ENCODE data around the gene DUOX2.
"Not testable (repeated sequence)": the region's sequence is repeated elsewhere in the genome, so short reads cannot be mapped to it uniquely, and the experiment has no call there.

The DUOX2 gene

GRCh38 chr15:45111390-45112142, 2.4 kb downstream of the DUOX2 start:
- no peak for DNase-seq (ENCODE audit: low read depth, low spot score)
- no peaks in the 10 kb centered on the region for H3K9me3 ChIP-seq (ENCODE audit: insufficient read depth, low read length)
- H3K9ac ChIP-seq (ENCODE audit: insufficient read length, low read depth): no peak overlapping the region
- no peak overlapping the region for H3K4me3 ChIP-seq (ENCODE audit: insufficient read length, low read depth)
- H3K4me1 ChIP-seq (ENCODE audit: insufficient read depth, insufficient read length): peaks cover 3% of the 10 kb centered on the region
- H3K27me3 ChIP-seq (ENCODE audit: insufficient read depth, insufficient read length): peaks cover 66% of the 10 kb centered on the region
- no peaks in the 10 kb centered on the region for H3K36me3 ChIP-seq (ENCODE audit: insufficient read depth, insufficient read length, low read length)
- no peak for TF ChIP-seq ZNF274 (IDR thresholded peaks at IDR 0.05; ENCODE audit: low read depth, low read length)
- no peak for TF ChIP-seq YY1 (IDR thresholded peaks at IDR 0.05; ENCODE audit: insufficient read depth, insufficient read length)
- TF ChIP-seq SUZ12 (IDR thresholded peaks at IDR 0.05; ENCODE audit: extremely low read depth, insufficient read depth, insufficient read length): no peak

- Histone ChIP-seq H3K36me3 (ENCODE audit: insufficient read depth, insufficient read length, low read length) (no peaks in the 10 kb centered on the region), H3K27me3 (ENCODE audit: insufficient read depth, insufficient read length) (peaks cover 54% of the 10 kb centered on the region), H3K9me3 (ENCODE audit: insufficient read depth, low read length) (no peaks in the 10 kb centered on the region), H3K4me3 (ENCODE audit: insufficient read length, low read depth) (no peak overlapping the region), H3K4me1 (ENCODE audit: insufficient read depth, insufficient read length) (peaks cover 3% of the 10 kb centered on the region), H3K9ac (ENCODE audit: insufficient read length, low read depth) (no peak overlapping the region)
- TF ChIP-seq YY1 (IDR thresholded peaks at IDR 0.05; ENCODE audit: insufficient read depth, insufficient read length): no peak
- no peak for TF ChIP-seq SUZ12 (IDR thresholded peaks at IDR 0.05; ENCODE audit: extremely low read depth, insufficient read depth, insufficient read length)
- TF ChIP-seq ZNF274 (IDR thresholded peaks at IDR 0.05; ENCODE audit: low read depth, low read length): no peak
- DNase-seq (ENCODE audit: low read depth, low spot score): no peak
Measured at GRCh38 chr15:45110256-45110820, 3.6 kb downstream of the DUOX2 start.

GRCh38 chr15:45107941-45108630, 5.9 kb downstream of the DUOX2 start:
- TF ChIP-seq SUZ12 (IDR thresholded peaks at IDR 0.05; ENCODE audit: extremely low read depth, insufficient read depth, insufficient read length) (no peak), ZNF274 (IDR thresholded peaks at IDR 0.05; ENCODE audit: low read depth, low read length) (no peak), YY1 (IDR thresholded peaks at IDR 0.05; ENCODE audit: insufficient read depth, insufficient read length) (no peak)
- Histone ChIP-seq H3K9me3 (ENCODE audit: insufficient read depth, low read length) (no peaks in the 10 kb centered on the region), H3K27me3 (ENCODE audit: insufficient read depth, insufficient read length) (peaks cover 31% of the 10 kb centered on the region), H3K4me3 (ENCODE audit: insufficient read length, low read depth) (no peak overlapping the region), H3K36me3 (ENCODE audit: insufficient read depth, insufficient read length, low read length) (no peaks in the 10 kb centered on the region), H3K4me1 (ENCODE audit: insufficient read depth, insufficient read length) (no peaks in the 10 kb centered on the region), H3K9ac (ENCODE audit: insufficient read length, low read depth) (no peak overlapping the region)
- DNase-seq (ENCODE audit: low read depth, low spot score): no peak

GRCh38 chr15:45106002-45106790, 7.8 kb downstream of the DUOX2 start:
- no peak for TF ChIP-seq ZNF274 (IDR thresholded peaks at IDR 0.05; ENCODE audit: low read depth, low read length)
- TF ChIP-seq SUZ12 (IDR thresholded peaks at IDR 0.05; ENCODE audit: extremely low read depth, insufficient read depth, insufficient read length): no peak
- H3K9me3 ChIP-seq (ENCODE audit: insufficient read depth, low read length): no peaks in the 10 kb centered on the region
- no peak overlapping the region for H3K9ac ChIP-seq (ENCODE audit: insufficient read length, low read depth)
- peaks cover 12% of the 10 kb centered on the region for H3K27me3 ChIP-seq (ENCODE audit: insufficient read depth, insufficient read length)
- no peak for DNase-seq (ENCODE audit: low read depth, low spot score)
- no peak overlapping the region for H3K4me3 ChIP-seq (ENCODE audit: insufficient read length, low read depth)
- H3K4me1 ChIP-seq (ENCODE audit: insufficient read depth, insufficient read length): peaks cover 5% of the 10 kb centered on the region
- H3K36me3 ChIP-seq (ENCODE audit: insufficient read depth, insufficient read length, low read length): no peaks in the 10 kb centered on the region

GRCh38 chr15:45105586-45105985, 8.4 kb downstream of the DUOX2 start:
- peaks cover 5% of the 10 kb centered on the region for H3K4me1 ChIP-seq (ENCODE audit: insufficient read depth, insufficient read length)
- H3K9me3 ChIP-seq (ENCODE audit: insufficient read depth, low read length): no peaks in the 10 kb centered on the region
- peaks cover 10% of the 10 kb centered on the region for H3K27me3 ChIP-seq (ENCODE audit: insufficient read depth, insufficient read length)
- no peak for TF ChIP-seq YY1 (IDR thresholded peaks at IDR 0.05; ENCODE audit: insufficient read depth, insufficient read length)
- no peak overlapping the region for H3K9ac ChIP-seq (ENCODE audit: insufficient read length, low read depth)
- DNase-seq (ENCODE audit: low read depth, low spot score): no peak
- H3K4me3 ChIP-seq (ENCODE audit: insufficient read length, low read depth): no peak overlapping the region
- H3K36me3 ChIP-seq (ENCODE audit: insufficient read depth, insufficient read length, low read length): no peaks in the 10 kb centered on the region

GRCh38 chr15:45104170-45104569, 9.8 kb downstream of the DUOX2 start:
- not testable (repeated sequence) for H3K36me3 ChIP-seq (ENCODE audit: insufficient read depth, insufficient read length, low read length); H3K27me3 ChIP-seq (ENCODE audit: insufficient read depth, insufficient read length); H3K9me3 ChIP-seq (ENCODE audit: insufficient read depth, low read length); H3K4me3 ChIP-seq (ENCODE audit: insufficient read length, low read depth); H3K9ac ChIP-seq (ENCODE audit: insufficient read length, low read depth); DNase-seq (ENCODE audit: low read depth, low spot score)
- H3K4me1 ChIP-seq (ENCODE audit: insufficient read depth, insufficient read length): peaks cover 12% of the 10 kb centered on the region

GRCh38 chr15:45102226-45102625, 11.7 kb downstream of the DUOX2 start:
- TF ChIP-seq YY1 (IDR thresholded peaks at IDR 0.05; ENCODE audit: insufficient read depth, insufficient read length) (no peak), SUZ12 (IDR thresholded peaks at IDR 0.05; ENCODE audit: extremely low read depth, insufficient read depth, insufficient read length) (no peak)
- DNase-seq (ENCODE audit: low read depth, low spot score): no peak
- peaks cover 12% of the 10 kb centered on the region for H3K4me1 ChIP-seq (ENCODE audit: insufficient read depth, insufficient read length)
- no peaks in the 10 kb centered on the region for H3K9me3 ChIP-seq (ENCODE audit: insufficient read depth, low read length)
- H3K36me3 ChIP-seq (ENCODE audit: insufficient read depth, insufficient read length, low read length): no peaks in the 10 kb centered on the region
- no peak overlapping the region for H3K4me3 ChIP-seq (ENCODE audit: insufficient read length, low read depth)
- no peak overlapping the region for H3K9ac ChIP-seq (ENCODE audit: insufficient read length, low read depth)
- H3K27me3 ChIP-seq (ENCODE audit: insufficient read depth, insufficient read length): no peaks in the 10 kb centered on the region
